WTC11 (cell line): ENCODE measurements around the gene MRPS6. TPM values are rescaled to one million over a fixed set of nuclear protein-coding genes. Genes with fewer than 3 reads are reported as not detected.

Source experiments
- ATAC-seq: fragments of 200-7000 bp; cut with Tn5 transposase; 2 replicates; pipeline ENCODE4 v1.10.0; 2021; ENCODE audit warnings: mild to moderate bottlenecking, moderate library complexity
- CTCF ChIA-PET: fragments of 300-600 bp; sonication (Branson Sonifier 250); formaldehyde crosslinking; loops from one replicate; lab custom pipeline; 2021; ENCODE audit warnings: antibody characterized with exemption; lab: Charles Lee
- POLR2A ChIA-PET: fragments of 350-600 bp; sonication (Branson Sonifier 250); formaldehyde crosslinking; loops from one replicate; lab custom pipeline; 2021; ENCODE audit warnings: antibody characterized with exemption; lab: Charles Lee
- DNase-seq: peaks from one replicate; pipeline ENCODE4 v3.0.0; 2021; ENCODE audit warnings: low spot score
- H3K27ac Mint-ChIP-seq: 2 replicates; pipeline ENCODE4 v1.8.0; 2021; ENCODE audit warnings: mixed read lengths
- H3K27me3 Mint-ChIP-seq: 2 replicates; pipeline ENCODE4 v1.8.0; 2021; ENCODE audit warnings: low read depth, mild to moderate bottlenecking, moderate library complexity, mixed read lengths
- H3K36me3 Mint-ChIP-seq: 2 replicates; pipeline ENCODE4 v1.8.0; 2021; ENCODE audit warnings: mixed read lengths
- H3K4me1 Mint-ChIP-seq: 2 replicates; pipeline ENCODE4 v1.8.0; 2022; ENCODE audit warnings: mixed read lengths
- H3K4me3 Mint-ChIP-seq: 2 replicates; pipeline ENCODE4 v1.8.0; 2021; ENCODE audit warnings: mild to moderate bottlenecking, moderate library complexity, mixed read lengths
- H3K9me3 Mint-ChIP-seq: 2 replicates; pipeline ENCODE4 v1.8.0; 2021; ENCODE audit warnings: mixed read lengths
- CREB1 ChIP-seq: sonication (generic); formaldehyde crosslinking; IDR thresholded peaks from 2 replicates; pipeline ENCODE4 v1.8.0; 2023; ENCODE audit warnings: mild to moderate bottlenecking, missing genetic modification reagents
- FOXK1 ChIP-seq: sonication (generic); formaldehyde crosslinking; IDR thresholded peaks from 2 replicates; pipeline ENCODE4 v1.8.0; 2022; ENCODE audit warnings: mild to moderate bottlenecking, moderate library complexity, missing genetic modification reagents
- GABPB1 ChIP-seq: sonication (generic); formaldehyde crosslinking; IDR thresholded peaks from 2 replicates; pipeline ENCODE4 v1.8.1; 2023; ENCODE audit warnings: mild to moderate bottlenecking, missing genetic modification reagents
- JAZF1 ChIP-seq: fragments of 250-450 bp; sonication (Bioruptor Pico); IDR thresholded peaks from 2 replicates; pipeline ENCODE4 v1.9.0; 2021; ENCODE audit warnings: moderate library complexity, mild to moderate bottlenecking, inconsistent platforms
- NR1H2 ChIP-seq: sonication (generic); formaldehyde crosslinking; IDR thresholded peaks from 2 replicates; pipeline ENCODE4 v1.9.0; 2021; ENCODE audit warnings: mild to moderate bottlenecking, moderate library complexity, missing genetic modification reagents
- OVOL2 ChIP-seq: fragments of 250-450 bp; sonication (Bioruptor Pico); IDR thresholded peaks from 2 replicates; pipeline ENCODE4 v1.9.0; 2021; ENCODE audit warnings: mild to moderate bottlenecking, borderline replicate concordance
- PRRX2 ChIP-seq: fragments of 250-450 bp; sonication (Bioruptor Pico); IDR thresholded peaks from 2 replicates; pipeline ENCODE4 v1.8.0; 2021; ENCODE audit warnings: mild to moderate bottlenecking
- SMAD3 ChIP-seq: sonication (generic); formaldehyde crosslinking; IDR thresholded peaks from 2 replicates; pipeline ENCODE4 v1.8.0; 2022; ENCODE audit warnings: missing genetic modification reagents, mild to moderate bottlenecking, borderline replicate concordance
- TCF7 ChIP-seq: sonication (generic); formaldehyde crosslinking; IDR thresholded peaks from 2 replicates; pipeline ENCODE4 v1.8.0; 2022; ENCODE audit warnings: mild to moderate bottlenecking, low read depth, missing genetic modification reagents, moderate library complexity
- total RNA-seq: library from RNA; stranded (reverse); gene quantifications from 3 replicates; pipeline ENCODE4 v1.2.3, GENCODE V29; 2021
- TF ChIP-seq, protein P1 (sequence below): sonication (generic); formaldehyde crosslinking; IDR thresholded peaks from 2 replicates; pipeline ENCODE4 v1.8.0; 2022; ENCODE audit warnings: mild to moderate bottlenecking, missing genetic modification reagents
- TF ChIP-seq, protein P2 (sequence below): sonication (generic); formaldehyde crosslinking; IDR thresholded peaks from 2 replicates; pipeline ENCODE4 v1.8.0; 2022; ENCODE audit warnings: mild to moderate bottlenecking, missing genetic modification reagents
- TF ChIP-seq, protein P3 (sequence below): sonication (generic); formaldehyde crosslinking; IDR thresholded peaks from 2 replicates; pipeline ENCODE4 v1.8.1; 2023; ENCODE audit warnings: mild to moderate bottlenecking, missing genetic modification reagents
- TF ChIP-seq, protein P4 (sequence below): fragments of 250-450 bp; sonication (Bioruptor Pico); IDR thresholded peaks from 2 replicates; pipeline ENCODE4 v2.1.2; 2022; ENCODE audit warnings: mild to moderate bottlenecking, moderate library complexity
- TF ChIP-seq, protein P5 (sequence below): sonication (generic); formaldehyde crosslinking; IDR thresholded peaks from 2 replicates; pipeline ENCODE4 v1.8.1; 2023; ENCODE audit warnings: mild to moderate bottlenecking, missing genetic modification reagents, moderate library complexity
- TF ChIP-seq, protein P6 (sequence below): sonication (generic); formaldehyde crosslinking; IDR thresholded peaks from 2 replicates; pipeline ENCODE4 v1.8.1; 2023; ENCODE audit warnings: mild to moderate bottlenecking, missing genetic modification reagents, moderate library complexity
- TF ChIP-seq, protein P7 (sequence below): sonication (generic); formaldehyde crosslinking; IDR thresholded peaks from 2 replicates; pipeline ENCODE4 v1.8.1; 2022; ENCODE audit warnings: low read depth, mild to moderate bottlenecking, moderate library complexity, missing genetic modification reagents, borderline replicate concordance

The MRPS6 gene
- total RNA-seq, 1 experiment from 2014 or later = 133 TPM

DNA sequence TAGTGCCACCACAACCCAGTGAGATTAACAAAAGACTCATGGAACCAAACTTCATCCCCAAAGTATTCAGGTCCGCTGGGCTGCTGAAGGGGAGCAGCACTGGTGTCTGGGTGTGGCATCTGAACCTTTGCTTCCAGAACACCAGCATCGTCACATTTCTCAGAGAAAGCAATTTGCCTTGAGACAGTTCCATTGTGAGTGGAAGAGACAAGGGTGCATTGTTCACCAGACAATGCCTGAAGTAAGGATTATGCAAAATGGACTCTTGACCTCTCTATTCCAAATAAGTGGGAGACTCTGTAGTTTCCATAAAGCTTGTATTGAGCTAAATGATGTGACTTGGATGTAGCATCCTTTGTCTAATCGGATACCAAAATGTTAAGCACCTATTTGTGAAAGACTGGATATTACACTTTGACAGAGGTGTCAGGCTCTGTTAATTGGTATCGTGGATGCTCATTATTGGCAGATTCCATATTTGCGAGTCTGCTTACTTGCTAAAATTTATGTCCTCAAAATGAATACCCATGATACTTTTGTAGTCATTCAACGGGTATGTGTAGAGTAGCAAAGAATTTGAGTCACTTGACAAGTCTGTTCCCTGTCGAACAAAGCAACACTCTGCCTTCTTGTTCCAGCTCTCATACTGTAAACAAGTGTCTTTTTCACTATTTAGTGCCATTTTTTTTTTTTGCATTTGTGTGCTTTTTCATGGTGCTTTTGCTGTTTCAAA lies 75.6 kb downstream of the MRPS6 start (continued):
- TF ChIP-seq, protein P1, sequence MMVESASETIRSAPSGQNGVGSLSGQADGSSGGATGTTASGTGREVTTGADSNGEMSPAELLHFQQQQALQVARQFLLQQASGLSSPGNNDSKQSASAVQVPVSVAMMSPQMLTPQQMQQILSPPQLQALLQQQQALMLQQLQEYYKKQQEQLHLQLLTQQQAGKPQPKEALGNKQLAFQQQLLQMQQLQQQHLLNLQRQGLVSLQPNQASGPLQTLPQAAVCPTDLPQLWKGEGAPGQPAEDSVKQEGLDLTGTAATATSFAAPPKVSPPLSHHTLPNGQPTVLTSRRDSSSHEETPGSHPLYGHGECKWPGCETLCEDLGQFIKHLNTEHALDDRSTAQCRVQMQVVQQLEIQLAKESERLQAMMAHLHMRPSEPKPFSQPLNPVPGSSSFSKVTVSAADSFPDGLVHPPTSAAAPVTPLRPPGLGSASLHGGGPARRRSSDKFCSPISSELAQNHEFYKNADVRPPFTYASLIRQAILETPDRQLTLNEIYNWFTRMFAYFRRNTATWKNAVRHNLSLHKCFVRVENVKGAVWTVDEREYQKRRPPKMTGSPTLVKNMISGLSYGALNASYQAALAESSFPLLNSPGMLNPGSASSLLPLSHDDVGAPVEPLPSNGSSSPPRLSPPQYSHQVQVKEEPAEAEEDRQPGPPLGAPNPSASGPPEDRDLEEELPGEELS = no peak
- TF ChIP-seq, protein P2, sequence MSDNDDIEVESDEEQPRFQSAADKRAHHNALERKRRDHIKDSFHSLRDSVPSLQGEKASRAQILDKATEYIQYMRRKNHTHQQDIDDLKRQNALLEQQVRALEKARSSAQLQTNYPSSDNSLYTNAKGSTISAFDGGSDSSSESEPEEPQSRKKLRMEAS = no peak

DNA sequence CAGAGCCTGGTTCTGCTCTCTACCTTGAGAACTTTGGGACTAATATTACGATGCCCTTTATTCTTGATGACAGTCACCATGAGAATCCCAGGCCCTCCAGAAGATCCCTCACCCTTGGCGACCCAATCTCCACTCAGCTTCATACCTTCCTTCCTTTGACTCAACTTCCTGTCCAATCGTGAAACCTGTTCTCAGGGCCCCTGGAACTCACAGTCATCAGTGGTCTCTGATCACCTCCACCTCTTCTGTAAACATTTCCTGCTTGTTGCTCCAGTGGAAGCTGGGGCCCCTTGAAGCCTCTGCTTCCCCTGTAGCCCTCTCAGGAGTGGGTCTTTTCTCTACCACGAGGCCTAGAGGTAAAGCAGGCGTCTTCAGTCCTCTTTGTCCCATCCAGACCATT lies 79.1 kb downstream of the MRPS6 start:
- Mint-ChIP-seq H3K4me3 (no peak overlapping the region), H3K9me3 (peaks cover 29% of the 10 kb centered on the region), H3K27ac (no peak overlapping the region), H3K36me3 (peaks cover 42% of the 10 kb centered on the region), H3K4me1 (peaks cover 5% of the 10 kb centered on the region; the same call in 1 of the 2 replicates), H3K27me3 (no peaks in the 10 kb centered on the region)
- no peak for DNase-seq
- no peak for TF ChIP-seq OVOL2 (CRISPR knock-in tag)
- no peak for TF ChIP-seq NR1H2 (CRISPR knock-in tag)
- no peak for TF ChIP-seq CREB1 (CRISPR knock-in tag)
- TF ChIP-seq, protein P3, sequence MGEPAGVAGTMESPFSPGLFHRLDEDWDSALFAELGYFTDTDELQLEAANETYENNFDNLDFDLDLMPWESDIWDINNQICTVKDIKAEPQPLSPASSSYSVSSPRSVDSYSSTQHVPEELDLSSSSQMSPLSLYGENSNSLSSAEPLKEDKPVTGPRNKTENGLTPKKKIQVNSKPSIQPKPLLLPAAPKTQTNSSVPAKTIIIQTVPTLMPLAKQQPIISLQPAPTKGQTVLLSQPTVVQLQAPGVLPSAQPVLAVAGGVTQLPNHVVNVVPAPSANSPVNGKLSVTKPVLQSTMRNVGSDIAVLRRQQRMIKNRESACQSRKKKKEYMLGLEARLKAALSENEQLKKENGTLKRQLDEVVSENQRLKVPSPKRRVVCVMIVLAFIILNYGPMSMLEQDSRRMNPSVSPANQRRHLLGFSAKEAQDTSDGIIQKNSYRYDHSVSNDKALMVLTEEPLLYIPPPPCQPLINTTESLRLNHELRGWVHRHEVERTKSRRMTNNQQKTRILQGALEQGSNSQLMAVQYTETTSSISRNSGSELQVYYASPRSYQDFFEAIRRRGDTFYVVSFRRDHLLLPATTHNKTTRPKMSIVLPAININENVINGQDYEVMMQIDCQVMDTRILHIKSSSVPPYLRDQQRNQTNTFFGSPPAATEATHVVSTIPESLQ (CRISPR knock-in tag) = no peak
- TF ChIP-seq FOXK1 (CRISPR knock-in tag) = no peak
- TF ChIP-seq JAZF1 (CRISPR knock-in tag) = no peak
- TF ChIP-seq, protein P4, sequence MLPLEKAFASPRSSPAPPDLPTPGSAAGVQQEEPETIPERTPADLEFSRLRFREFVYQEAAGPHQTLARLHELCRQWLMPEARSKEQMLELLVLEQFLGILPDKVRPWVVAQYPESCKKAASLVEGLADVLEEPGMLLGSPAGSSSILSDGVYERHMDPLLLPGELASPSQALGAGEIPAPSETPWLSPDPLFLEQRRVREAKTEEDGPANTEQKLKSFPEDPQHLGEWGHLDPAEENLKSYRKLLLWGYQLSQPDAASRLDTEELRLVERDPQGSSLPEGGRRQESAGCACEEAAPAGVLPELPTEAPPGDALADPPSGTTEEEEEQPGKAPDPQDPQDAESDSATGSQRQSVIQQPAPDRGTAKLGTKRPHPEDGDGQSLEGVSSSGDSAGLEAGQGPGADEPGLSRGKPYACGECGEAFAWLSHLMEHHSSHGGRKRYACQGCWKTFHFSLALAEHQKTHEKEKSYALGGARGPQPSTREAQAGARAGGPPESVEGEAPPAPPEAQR = no peak
- TF ChIP-seq TCF7 (CRISPR knock-in tag) = no peak
- TF ChIP-seq, protein P5, sequence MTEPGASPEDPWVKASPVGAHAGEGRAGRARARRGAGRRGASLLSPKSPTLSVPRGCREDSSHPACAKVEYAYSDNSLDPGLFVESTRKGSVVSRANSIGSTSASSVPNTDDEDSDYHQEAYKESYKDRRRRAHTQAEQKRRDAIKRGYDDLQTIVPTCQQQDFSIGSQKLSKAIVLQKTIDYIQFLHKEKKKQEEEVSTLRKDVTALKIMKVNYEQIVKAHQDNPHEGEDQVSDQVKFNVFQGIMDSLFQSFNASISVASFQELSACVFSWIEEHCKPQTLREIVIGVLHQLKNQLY = no peak
- TF ChIP-seq SMAD3 (CRISPR knock-in tag) = no peak
- no peak for TF ChIP-seq PRRX2
- TF ChIP-seq, protein P6, sequence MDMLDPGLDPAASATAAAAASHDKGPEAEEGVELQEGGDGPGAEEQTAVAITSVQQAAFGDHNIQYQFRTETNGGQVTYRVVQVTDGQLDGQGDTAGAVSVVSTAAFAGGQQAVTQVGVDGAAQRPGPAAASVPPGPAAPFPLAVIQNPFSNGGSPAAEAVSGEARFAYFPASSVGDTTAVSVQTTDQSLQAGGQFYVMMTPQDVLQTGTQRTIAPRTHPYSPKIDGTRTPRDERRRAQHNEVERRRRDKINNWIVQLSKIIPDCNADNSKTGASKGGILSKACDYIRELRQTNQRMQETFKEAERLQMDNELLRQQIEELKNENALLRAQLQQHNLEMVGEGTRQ (CRISPR knock-in tag) = no peak
- TF ChIP-seq GABPB1 = no peak
- TF ChIP-seq, protein P7, sequence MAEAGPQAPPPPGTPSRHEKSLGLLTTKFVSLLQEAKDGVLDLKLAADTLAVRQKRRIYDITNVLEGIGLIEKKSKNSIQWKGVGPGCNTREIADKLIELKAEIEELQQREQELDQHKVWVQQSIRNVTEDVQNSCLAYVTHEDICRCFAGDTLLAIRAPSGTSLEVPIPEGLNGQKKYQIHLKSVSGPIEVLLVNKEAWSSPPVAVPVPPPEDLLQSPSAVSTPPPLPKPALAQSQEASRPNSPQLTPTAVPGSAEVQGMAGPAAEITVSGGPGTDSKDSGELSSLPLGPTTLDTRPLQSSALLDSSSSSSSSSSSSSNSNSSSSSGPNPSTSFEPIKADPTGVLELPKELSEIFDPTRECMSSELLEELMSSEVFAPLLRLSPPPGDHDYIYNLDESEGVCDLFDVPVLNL (CRISPR knock-in tag) = no peak
- CTCF ChIA-PET = no interaction called here
- no peak for ATAC-seq
- POLR2A ChIA-PET = no interaction called here
